Erythroblast (primary cell): ENCODE measurements around the gene FLCN.
"Not testable (repeated sequence)": the region's sequence is repeated elsewhere in the genome, so short reads cannot be mapped to it uniquely, and the experiment has no call there.

Source experiments
- DNase-seq, 2 experiments: peaks; one replicate each; lab custom pipeline; 2025; lab: John Stamatoyannopoulos, UW
- GATA1 ChIP-seq: IDR thresholded peaks from 2 replicates; pipeline ENCODE4 v1.6.1; 2011; ENCODE audit warnings: low read depth, mild to moderate bottlenecking, control low read depth, low read length, moderate library complexity
- POLR2A ChIP-seq: IDR thresholded peaks from 2 replicates; pipeline ENCODE4 v1.6.1; 2011; ENCODE audit warnings: mild to moderate bottlenecking, low read length

Gene FLCN

GRCh38 chr17:17237026-17237799 lies at the start of gene FLCN:
Gene FLCN, minus strand, starts transcription at chr17:17237168. Its CDS starts 9,031 bp downstream, at chr17:17228137.
- DNase-seq = peak; percentile 94 to 97
- TF ChIP-seq GATA1 (no peak), POLR2A (peak; percentile 85)

- no peak for DNase-seq
- TF ChIP-seq GATA1 (no peak), POLR2A (no peak)
Observed at GRCh38 chr17:17285951-17286350, 49.0 kb upstream of the FLCN start.

GRCh38 chr17:17280613-17281549 lies 43.9 kb upstream of the FLCN start, which contains the start of gene COPS3:
Gene COPS3, minus strand, starts transcription at chr17:17281246. Its CDS starts 60 bp downstream, at chr17:17281186.
- DNase-seq = peak; percentile 99
- TF ChIP-seq GATA1 = no peak
- TF ChIP-seq POLR2A = peak; percentile 91

GRCh38 chr17:17279316-17279715 lies 42.3 kb upstream of the FLCN start:
- no peak for TF ChIP-seq POLR2A
- TF ChIP-seq GATA1 = no peak
- no peak for DNase-seq

- not testable (repeated sequence) for DNase-seq
Observed at GRCh38 chr17:17277431-17277830, 40.5 kb upstream of the FLCN start.

GRCh38 chr17:17275971-17276370 lies 39.0 kb upstream of the FLCN start:
- TF ChIP-seq POLR2A (no peak), GATA1 (no peak)
- DNase-seq = no peak

GRCh38 chr17:17269926-17270773 lies 33.2 kb upstream of the FLCN start:
- no peak for TF ChIP-seq POLR2A
- no peak for TF ChIP-seq GATA1
- DNase-seq = peak; percentile 40 to 50

GRCh38 chr17:17264430-17264829 lies 27.5 kb upstream of the FLCN start:
- DNase-seq = peak in 1 of 2 experiments; percentile 19
- TF ChIP-seq POLR2A = no peak
- no peak for TF ChIP-seq GATA1

GRCh38 chr17:17258998-17259397 lies 22.0 kb upstream of the FLCN start:
- DNase-seq = no peak
- TF ChIP-seq POLR2A = no peak
- no peak for TF ChIP-seq GATA1

GRCh38 chr17:17258011-17258410 lies 21.0 kb upstream of the FLCN start:
- DNase-seq = no peak
- TF ChIP-seq GATA1 (no peak), POLR2A (no peak)

GRCh38 chr17:17256316-17256715 lies 19.3 kb upstream of the FLCN start:
- no peak for DNase-seq
- no peak for TF ChIP-seq POLR2A
- TF ChIP-seq GATA1 = no peak

- DNase-seq = not testable (repeated sequence)
Observed at GRCh38 chr17:17255689-17256088, 18.7 kb upstream of the FLCN start.

GRCh38 chr17:17254036-17254435 lies 17.1 kb upstream of the FLCN start:
- TF ChIP-seq GATA1 (no peak), POLR2A (no peak)
- peak in 1 of 2 experiments; percentile 22 for DNase-seq

GRCh38 chr17:17253406-17253805 lies 16.4 kb upstream of the FLCN start:
- TF ChIP-seq GATA1 (no peak), POLR2A (no peak)
- peak; percentile 70 to 76 for DNase-seq
